Effector memory CD4-positive, alpha-beta T cell (primary cell): ENCODE data around the gene PLEKHA7.

Experiments used
- DNase-seq, 3 donors: peaks; one replicate each; pipeline ENCODE4 v3.0.0-alpha.2; 2020
- H3K27ac ChIP-seq: 2 replicates; pipeline ENCODE4 v1.7.0; 2013; ENCODE audit warnings: mild to moderate bottlenecking, low read length, moderate library complexity; ENCODE audit not compliant: insufficient read depth, poor library complexity, severe bottlenecking
- H3K27me3 ChIP-seq: replicated peaks from 2 replicates; pipeline ENCODE4 v1.7.0; 2013; ENCODE audit warnings: mild to moderate bottlenecking, low read length; ENCODE audit not compliant: insufficient read depth, control insufficient read depth, poor library complexity, severe bottlenecking
- H3K36me3 ChIP-seq: 2 replicates; pipeline ENCODE4 v1.7.0; 2013; ENCODE audit warnings: mild to moderate bottlenecking, low read length, moderate library complexity; ENCODE audit not compliant: control insufficient read depth, insufficient read depth
- H3K4me1 ChIP-seq: 2 replicates; pipeline ENCODE4 v1.7.0; 2013; ENCODE audit warnings: low read length, mild to moderate bottlenecking; ENCODE audit not compliant: control insufficient read depth, insufficient read depth, poor library complexity, severe bottlenecking
- H3K4me3 ChIP-seq: 2 replicates; pipeline ENCODE4 v1.7.0; 2013; ENCODE audit warnings: low read length, low read depth, mild to moderate bottlenecking; ENCODE audit not compliant: insufficient read depth, poor library complexity, severe bottlenecking
- H3K9me3 ChIP-seq: 2 replicates; pipeline ENCODE4 v1.7.0; 2013; ENCODE audit warnings: mild to moderate bottlenecking, low read length, moderate library complexity; ENCODE audit not compliant: control insufficient read depth

The PLEKHA7 gene

GRCh38 chr11:16738947-16739815 is 275.0 kb downstream of the PLEKHA7 start:
- Histone ChIP-seq H3K4me1 (peaks cover 26% of the 10 kb centered on the region), H3K27me3 (no peaks in the 10 kb centered on the region), H3K4me3 (peak overlapping the region; percentile 74), H3K27ac (peak overlapping the region; percentile 97), H3K9me3 (no peaks in the 10 kb centered on the region), H3K36me3 (peaks cover under 1% of the 10 kb centered on the region)
- no peak for DNase-seq

DNA sequence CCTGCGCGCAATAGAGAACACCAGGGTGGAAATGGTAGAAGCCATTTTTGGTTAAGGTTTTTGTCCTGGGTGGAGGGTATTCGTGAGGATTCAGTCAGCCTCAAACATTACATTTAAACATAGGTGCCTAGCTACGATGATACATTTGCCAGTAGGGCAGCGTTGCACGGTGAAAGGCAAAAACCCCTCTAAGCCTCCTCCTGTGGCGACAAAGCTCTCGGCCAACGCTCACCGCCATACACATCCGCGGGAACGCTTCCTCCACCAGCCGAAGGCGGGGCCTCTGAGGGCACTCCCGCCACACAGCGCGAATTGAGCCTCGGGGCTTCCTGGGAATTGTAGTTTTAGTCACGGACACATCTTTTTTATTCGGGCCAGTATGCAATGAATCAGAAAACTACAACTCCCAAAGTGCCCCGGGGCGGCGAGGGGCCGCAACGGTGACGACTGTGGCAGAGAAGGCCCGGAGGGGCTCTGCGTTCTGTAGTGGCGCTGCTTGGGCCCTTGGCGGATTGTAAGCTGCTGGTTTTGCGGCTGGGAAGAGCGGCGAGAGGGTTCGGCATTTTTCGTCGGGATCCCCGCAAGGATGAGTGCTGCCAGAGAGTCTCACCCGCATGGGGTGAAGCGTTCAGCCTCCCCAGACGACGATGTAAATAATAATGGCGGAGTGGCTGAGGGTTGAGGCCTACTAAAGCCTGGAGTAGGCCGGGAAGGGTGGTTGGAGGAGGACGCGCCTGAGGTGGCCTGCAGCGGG is 275.8 kb downstream of the PLEKHA7 start, which contains the start of gene C11orf58:
Gene C11orf58, plus strand, starts transcription at position 455 of the 754 bp plus-strand sequence. Its CDS starts 132 bp downstream, at position 587.
- Histone ChIP-seq H3K36me3 (no peaks in the 10 kb centered on the region), H3K27me3 (no peaks in the 10 kb centered on the region), H3K4me3 (peak within 1 kb of the TSS; percentile 74), H3K27ac (peak within 1 kb of the TSS; percentile 97), H3K4me1 (peaks cover 26% of the 10 kb centered on the region), H3K9me3 (no peaks in the 10 kb centered on the region)
- DNase-seq: peak; percentile 85 to 96 (median 93)

- no peak for DNase-seq
- Histone ChIP-seq H3K4me3 (peak overlapping the region; percentile 74), H3K4me1 (peaks cover 26% of the 10 kb centered on the region)
Observed at GRCh38 chr11:16737818-16738192, 276.4 kb downstream of the PLEKHA7 start.

More at GRCh38 chr11:16737818-16738192, 276.4 kb downstream of the PLEKHA7 start:
- Histone ChIP-seq H3K27me3 (no peaks in the 10 kb centered on the region), H3K9me3 (no peaks in the 10 kb centered on the region), H3K36me3 (no peaks in the 10 kb centered on the region), H3K27ac (peak overlapping the region; percentile 97)
